ENCODE results near the gene GLCE.

GLCE gene

DNA sequence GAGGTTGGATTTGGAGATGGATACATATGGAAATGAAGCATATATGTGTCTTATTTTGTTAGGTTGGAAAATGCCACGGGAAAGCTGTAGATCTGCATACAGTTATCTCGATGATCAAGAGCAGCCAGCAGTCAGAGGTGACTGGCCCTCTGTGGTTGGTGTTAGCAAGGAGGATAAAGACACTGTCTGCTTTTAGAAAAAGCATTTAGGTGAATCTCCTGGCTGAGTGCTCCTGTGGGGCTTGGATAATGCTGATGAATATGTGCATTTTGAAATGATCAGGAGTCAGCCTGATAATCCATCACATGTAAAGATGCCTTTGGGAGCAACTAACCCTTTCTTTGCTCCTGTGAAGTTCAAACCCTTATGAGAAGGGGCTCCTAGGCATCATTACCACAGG is 24.9 kb upstream of the GLCE start:
- H3K4me3 ChIP-seq (ENCODE audit: low read depth, low read length): no peak overlapping the region
- TF ChIP-seq, protein P1, sequence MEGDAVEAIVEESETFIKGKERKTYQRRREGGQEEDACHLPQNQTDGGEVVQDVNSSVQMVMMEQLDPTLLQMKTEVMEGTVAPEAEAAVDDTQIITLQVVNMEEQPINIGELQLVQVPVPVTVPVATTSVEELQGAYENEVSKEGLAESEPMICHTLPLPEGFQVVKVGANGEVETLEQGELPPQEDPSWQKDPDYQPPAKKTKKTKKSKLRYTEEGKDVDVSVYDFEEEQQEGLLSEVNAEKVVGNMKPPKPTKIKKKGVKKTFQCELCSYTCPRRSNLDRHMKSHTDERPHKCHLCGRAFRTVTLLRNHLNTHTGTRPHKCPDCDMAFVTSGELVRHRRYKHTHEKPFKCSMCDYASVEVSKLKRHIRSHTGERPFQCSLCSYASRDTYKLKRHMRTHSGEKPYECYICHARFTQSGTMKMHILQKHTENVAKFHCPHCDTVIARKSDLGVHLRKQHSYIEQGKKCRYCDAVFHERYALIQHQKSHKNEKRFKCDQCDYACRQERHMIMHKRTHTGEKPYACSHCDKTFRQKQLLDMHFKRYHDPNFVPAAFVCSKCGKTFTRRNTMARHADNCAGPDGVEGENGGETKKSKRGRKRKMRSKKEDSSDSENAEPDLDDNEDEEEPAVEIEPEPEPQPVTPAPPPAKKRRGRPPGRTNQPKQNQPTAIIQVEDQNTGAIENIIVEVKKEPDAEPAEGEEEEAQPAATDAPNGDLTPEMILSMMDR (IDR thresholded peaks at IDR 0.05; ENCODE audit: borderline replicate concordance, insufficient read depth, low read depth, low read length): no peak

- H3K4me3 ChIP-seq (ENCODE audit: low read depth, low read length): no peak overlapping the region
- TF ChIP-seq, protein P1 (IDR thresholded peaks at IDR 0.05; ENCODE audit: borderline replicate concordance, insufficient read depth, low read depth, low read length): no peak
Measured at GRCh38 chr15:69138963-69139362, 21.5 kb upstream of the GLCE start.

- H3K4me3 ChIP-seq (ENCODE audit: low read depth, low read length): no peak overlapping the region
- TF ChIP-seq, protein P1 (IDR thresholded peaks at IDR 0.05; ENCODE audit: borderline replicate concordance, insufficient read depth, low read depth, low read length): no peak
Measured at GRCh38 chr15:69140306-69140705, 20.1 kb upstream of the GLCE start.

DNA sequence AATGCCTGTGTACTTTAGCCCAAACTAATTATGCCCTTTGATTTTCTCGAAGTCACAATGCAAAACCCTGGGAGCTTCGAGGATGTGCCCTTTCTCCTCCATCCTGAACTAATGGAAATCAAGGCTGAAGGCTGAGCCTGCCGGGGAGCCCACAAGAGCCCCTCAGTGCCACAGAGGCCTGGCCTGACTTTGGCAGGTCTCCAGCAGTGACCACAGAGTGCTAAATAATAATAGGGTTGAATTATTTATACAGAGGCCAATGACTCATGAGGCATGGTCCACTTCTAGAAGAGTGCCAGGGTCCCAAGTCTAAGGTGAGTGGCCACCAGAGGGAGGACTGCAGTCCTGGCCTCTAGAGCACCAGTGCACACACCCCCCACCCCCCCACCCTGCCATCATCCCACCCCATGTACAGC is 19.1 kb upstream of the GLCE start:
- TF ChIP-seq, protein P1 (IDR thresholded peaks at IDR 0.05; ENCODE audit: borderline replicate concordance, insufficient read depth, low read depth, low read length): no peak
- no peak overlapping the region for H3K4me3 ChIP-seq (ENCODE audit: low read depth, low read length)

- H3K4me3 ChIP-seq (ENCODE audit: low read depth, low read length): no peak overlapping the region
- TF ChIP-seq, protein P1 (IDR thresholded peaks at IDR 0.05; ENCODE audit: borderline replicate concordance, insufficient read depth, low read depth, low read length): no peak
Measured at GRCh38 chr15:69141833-69142232, 18.6 kb upstream of the GLCE start.

- TF ChIP-seq, protein P1 (IDR thresholded peaks at IDR 0.05; ENCODE audit: borderline replicate concordance, insufficient read depth, low read depth, low read length): no peak
- no peak overlapping the region for H3K4me3 ChIP-seq (ENCODE audit: low read depth, low read length)
Measured at GRCh38 chr15:69143756-69144436, 16.5 kb upstream of the GLCE start.

DNA sequence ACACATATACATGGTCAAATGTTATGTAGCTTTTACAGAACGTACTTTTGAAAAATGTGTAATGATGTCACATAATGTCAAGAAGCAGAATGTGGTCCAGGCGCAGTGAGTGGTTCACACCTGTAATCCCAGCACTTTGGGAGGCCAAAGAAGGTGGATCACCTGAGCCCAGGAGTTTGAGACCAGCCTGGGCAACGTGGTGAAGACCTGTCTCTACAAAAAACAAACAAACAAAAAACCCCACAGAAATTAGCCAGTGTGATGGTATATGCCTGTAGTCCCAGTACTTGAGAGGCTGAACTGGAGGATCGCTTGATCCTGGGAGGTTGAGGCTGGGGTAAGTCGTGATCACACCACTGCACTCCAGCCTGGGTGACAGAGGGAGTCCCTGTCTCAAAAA is 15.9 kb upstream of the GLCE start:
- H3K4me3 ChIP-seq (ENCODE audit: low read depth, low read length): no peak overlapping the region
- TF ChIP-seq, protein P1 (IDR thresholded peaks at IDR 0.05; ENCODE audit: borderline replicate concordance, insufficient read depth, low read depth, low read length): no peak
